GM21515 (cell line): ENCODE measurements around the gene TNPO2.
"Not testable (repeated sequence)": the region's sequence is repeated elsewhere in the genome, so short reads cannot be mapped to it uniquely, and the experiment has no call there.

Source experiments
- ATAC-seq: cut with Tn5 transposase; IDR thresholded peaks from one replicate; pipeline ENCODE4 v1.9.1; 2021; ENCODE audit not compliant: unreplicated experiment

The TNPO2 gene

DNA sequence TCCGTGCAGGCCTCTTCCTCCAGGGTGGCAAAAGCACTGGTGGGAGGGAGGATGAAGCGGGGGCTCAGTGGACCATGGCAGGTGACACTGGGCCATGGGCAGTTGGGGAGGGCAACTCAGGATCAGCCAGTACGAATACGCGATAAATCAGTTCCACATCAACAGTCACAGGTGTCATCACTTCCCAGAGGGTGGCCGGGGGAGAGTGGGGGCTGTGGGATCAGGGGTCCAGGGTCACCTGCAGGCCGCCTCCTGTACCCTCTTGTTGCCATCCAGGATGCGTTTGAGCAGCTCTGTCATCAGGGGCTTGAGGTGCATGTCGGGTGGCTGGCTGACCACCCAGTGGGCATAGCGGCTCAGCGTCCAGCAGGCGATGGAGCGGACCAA, 17.4 kb downstream of the TNPO2 start:
- no peak for ATAC-seq

DNA sequence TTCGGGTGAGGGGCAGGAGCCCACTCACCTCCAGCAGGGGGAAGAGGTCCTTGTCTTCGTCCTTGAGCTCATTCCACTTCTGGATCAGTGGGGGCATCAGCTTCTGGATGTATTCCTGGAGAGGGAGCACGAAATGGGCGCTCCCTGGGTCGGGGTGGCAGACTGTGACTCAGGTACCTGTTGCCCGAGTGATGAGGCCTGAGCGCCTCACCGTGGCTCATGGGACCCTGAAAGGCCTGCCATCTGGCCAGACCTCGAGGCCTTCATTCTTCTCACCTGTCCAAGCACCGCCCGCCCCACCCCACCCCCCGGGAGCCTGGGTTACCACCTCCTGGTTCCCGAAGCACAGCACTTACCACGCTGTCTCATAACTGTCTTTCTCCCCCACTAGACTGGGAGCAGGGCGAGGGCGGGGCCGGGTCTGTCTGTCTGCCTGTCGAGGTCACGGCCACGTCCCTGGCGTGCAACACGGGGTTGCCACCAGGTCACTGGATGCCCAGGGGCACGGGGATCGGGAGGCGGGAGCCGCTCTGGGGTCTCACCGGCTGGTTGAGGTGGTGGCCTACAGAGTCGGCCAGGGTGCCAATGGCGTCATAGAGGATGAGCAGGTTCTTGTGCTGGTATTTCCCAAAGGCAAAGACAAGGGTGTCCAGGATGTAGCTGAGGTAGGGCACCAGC, 17.9 kb downstream of the TNPO2 start:
- ATAC-seq, result no peak

DNA sequence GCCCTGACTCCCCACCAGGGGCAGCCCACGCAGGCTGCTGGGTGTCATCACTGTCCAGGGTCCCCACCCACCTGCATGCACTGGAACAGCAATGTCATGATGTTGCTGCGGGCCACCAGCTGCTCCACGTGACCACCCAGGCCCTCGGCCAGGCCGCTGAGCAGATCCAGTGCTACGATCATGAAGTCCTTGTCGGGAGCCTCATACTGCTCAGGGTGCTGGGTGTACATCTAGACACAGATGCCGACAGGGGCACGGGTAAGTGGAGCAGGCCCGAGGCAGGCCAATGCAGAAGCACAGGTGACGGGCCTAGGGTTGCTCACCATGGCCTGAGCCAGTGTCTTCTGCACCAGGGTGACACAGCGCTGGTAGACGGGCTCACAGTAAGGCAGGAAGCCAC, 18.6 kb downstream of the TNPO2 start:
- ATAC-seq, result no peak

DNA sequence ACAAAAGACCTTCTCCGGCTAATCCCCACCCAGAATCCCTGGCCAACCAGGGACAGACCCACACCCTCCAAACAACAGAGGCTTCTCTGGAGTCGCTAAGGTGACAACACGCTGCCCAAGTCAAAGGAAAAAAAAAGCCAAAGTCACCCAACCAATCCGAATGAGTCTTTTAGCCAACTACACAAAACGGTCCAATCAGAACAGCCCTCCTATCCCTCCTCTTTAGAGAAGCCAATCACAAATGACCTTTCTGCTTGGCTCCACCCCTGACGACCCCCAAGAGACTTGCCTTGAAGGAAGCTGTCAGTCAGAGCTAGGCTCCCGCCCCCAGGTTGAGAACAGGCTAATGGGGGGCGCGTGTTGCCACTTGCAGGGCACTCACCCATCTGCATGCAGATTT, 20.7 kb downstream of the TNPO2 start:
- ATAC-seq, result no peak

DNA sequence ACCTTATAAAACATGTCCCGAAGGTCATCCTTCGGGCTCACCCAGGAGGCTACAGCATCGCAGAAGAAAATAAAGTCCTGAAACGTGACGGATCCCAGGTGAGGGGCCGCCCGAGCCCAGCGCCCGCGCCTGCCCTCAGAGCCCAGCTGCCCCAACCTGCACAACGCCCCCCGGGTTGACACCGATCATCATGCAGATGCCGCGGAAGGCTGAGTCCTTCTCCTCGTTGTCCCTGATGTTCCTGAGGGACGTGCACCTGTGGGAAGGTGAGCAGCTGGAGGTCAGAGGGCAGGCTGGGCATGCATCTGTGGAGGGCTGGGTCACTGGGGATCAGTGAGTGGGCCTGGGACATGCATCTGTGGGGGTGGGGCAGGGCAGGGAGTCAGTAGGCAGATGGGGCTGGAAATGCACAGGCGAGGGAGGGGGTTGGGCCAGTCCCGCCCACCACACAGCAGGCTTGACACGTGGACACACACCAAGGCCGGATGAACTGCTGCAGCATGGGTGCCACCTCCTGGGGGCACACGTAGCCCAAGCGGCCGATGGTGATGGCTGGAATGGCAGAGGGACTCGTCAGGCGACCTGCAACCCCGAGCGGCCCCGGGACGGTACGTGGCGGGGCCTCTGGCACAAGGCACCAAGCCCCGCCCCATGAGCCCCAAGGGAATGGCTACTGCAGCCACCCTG, 22.0 kb downstream of the TNPO2 start:
- ATAC-seq, result no peak

DNA sequence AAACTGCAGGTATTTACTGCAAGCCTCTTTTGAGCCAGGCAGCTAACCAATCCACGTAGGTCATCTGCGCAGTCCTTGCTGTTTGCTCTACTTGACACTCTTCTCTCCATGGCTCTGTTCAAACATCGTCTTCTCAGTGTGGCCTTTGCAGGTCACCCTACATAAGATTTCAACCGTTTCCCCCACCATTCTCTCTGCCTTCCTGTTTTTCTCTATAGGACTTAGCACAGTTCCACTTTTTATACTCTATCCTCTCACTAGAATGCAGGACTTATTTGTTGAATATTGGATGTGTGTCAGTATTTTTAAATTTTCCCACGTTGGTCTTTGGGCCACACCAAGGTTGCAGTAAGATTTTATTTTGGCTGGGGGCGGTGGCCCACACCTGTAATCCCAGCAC, 25.6 kb downstream of the TNPO2 start:
- ATAC-seq, result no peak

DNA sequence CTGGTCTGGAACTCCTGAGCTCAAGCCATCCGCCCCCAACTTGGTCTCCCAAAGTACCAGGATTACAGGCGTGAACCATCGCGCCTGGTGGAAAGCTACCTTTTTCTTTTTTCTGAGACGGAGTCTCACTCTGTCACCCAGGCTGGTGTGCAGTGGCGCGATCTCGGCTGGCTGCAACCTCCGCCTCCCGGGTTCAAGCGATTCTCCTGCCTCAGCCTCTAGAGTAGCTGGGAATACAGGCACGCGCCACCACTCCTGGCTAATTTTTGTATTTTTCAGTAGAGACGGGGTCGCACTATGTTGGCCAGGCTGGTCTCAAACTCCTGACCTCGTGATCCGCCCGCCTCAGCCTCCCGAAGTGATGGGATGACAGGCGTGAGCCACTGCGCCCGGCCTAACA, 26.3 kb downstream of the TNPO2 start:
- not testable (repeated sequence) for ATAC-seq

DNA sequence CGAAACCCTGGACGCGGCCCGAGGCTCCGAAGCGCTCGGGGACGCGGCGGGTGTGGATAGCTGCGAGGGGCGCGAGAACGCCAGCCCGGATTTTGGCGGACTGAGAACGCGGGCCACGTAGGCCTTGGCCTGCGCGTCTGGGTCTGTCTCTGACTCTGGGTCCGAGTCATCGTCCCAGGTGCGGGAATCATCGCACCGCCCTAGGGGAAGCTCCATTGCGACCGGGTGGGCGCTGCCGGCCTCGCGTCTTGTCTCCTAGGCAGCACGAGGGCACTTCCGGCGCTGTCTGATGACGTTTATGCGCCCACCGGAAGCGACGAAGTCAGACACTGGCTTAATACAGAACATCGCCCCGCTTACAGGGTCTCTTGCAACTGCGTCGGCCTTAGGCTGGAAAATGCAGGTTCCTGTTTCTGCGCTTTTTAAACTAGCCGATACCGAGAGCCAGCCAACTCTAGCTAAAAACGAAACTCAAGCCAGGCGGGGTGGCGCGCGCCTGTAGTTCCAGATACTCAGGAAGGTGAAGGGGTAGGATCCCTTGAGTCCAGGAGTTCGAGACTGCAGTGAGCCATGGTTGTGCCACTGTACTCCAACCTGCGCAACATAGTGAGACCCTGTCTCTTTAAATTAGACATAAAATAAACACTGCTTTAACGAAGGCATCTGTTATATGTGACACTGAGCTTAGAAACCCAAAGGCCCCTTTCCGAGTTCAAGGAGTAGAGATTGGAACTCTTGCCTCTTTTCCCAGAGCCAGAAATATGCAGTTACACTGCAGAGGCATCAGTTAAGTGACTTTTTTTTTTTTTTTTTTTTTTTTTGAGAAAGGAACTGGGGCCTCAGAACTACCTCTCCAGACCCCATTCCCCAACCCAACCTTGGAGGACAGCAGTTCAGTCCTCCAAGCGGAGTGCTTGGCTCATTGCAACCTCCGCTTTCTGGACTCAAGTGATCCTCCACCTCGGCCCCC, 27.1 kb downstream of the TNPO2 start, which contains the start of gene FBXW9:
TSS of gene FBXW9 (minus strand) at position 266 of the 970 bp plus-strand sequence. CDS start at position 216, 50 bp downstream.
- peak; percentile 61 for ATAC-seq

DNA sequence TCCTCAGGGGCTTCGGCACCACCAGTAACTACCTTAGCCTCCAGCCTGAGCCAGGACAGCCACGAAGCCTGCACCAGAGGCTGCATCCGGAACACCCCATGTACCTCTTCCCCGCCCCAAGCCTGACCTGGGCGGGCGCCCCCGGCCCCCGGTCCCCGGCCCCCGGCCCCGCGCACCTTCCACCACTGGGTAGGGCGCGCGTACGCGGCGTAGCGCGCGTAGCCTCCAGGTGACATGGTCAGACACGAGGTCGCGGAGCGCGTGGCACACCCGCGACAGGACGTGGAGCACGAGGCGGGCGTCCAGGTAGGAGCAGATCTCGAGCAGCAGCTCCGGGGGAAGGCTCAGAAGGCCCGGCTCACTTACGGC, 27.8 kb downstream of the TNPO2 start:
- ATAC-seq, result peak; percentile 7

DNA sequence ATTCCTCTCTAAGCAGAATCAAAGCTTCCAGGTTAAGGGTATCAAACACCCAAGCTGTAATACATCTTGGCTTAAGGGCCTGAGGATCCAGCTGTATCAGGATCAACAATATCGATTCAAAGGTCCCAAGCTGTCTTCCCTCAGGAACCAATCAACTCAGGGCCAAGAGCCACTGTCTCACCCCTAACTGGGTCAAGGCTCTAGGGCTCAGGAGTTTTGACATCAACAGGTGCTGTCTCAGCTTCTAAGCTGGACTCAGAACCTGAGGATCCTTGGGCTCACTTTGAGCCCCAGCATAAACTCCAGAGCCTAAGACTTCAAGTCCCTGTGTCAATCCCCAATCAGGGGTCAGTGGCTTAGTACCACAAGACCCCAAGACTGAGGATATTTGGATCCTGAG, 28.2 kb downstream of the TNPO2 start:
- ATAC-seq, result no peak

DNA sequence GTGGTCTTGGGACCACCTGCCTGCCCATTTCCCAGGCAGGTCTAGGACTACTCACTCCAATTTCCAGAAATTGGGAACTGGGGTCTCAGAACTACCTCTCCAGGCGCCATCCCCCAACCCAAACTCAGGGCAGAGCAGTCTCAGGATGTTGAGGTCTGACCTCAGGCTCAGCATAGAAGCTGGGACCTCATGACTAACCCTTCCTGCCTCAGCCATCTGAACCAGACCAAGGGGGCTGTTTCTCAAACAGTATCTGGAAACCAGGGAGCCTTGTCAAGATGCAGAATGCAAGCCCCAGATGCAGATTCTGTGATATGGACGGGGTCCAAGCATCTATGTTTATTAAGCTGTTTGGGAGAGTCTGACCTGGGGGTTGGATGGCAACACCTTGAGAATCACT, 28.6 kb downstream of the TNPO2 start:
- ATAC-seq, result no peak

DNA sequence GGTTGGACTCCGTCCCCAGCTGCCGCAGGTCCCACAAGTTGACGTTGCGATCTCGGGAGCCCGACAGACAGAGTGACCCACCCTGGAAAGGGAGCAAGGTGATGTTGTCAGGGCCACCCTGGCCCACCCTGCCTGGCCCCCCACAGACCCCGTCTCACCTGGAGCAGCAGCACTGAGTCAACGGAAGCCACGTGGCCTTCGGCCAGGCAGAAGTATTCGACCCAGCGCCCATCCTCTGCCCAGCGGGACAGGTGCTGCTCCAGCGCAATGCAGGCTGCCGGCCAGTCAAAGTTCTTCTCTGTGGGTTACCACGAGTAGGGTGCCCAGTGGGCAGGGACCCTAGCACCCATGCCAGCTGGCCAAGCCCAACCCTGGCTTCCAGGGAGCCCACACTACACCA, 29.1 kb downstream of the TNPO2 start:
- ATAC-seq, result no peak

DNA sequence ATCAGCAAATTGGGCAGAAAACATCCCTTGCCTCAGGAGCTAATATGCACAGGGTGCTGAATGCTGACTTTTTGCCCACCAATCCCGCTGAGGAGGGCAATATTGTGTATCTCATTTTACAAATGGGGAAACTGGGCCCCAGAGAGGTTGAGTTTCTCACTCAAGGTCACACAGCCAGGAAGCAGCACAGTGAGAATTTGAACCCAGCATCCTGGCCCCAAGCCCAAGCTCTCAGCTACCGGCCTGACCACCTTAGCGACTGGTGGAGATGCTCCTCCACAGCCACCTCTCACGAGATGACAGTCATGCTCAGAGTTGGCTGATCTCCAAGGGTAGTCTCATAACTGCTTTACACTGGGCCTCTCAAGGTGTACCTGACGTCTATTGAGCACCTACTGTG, 30.8 kb downstream of the TNPO2 start:
- ATAC-seq, result no peak

DNA sequence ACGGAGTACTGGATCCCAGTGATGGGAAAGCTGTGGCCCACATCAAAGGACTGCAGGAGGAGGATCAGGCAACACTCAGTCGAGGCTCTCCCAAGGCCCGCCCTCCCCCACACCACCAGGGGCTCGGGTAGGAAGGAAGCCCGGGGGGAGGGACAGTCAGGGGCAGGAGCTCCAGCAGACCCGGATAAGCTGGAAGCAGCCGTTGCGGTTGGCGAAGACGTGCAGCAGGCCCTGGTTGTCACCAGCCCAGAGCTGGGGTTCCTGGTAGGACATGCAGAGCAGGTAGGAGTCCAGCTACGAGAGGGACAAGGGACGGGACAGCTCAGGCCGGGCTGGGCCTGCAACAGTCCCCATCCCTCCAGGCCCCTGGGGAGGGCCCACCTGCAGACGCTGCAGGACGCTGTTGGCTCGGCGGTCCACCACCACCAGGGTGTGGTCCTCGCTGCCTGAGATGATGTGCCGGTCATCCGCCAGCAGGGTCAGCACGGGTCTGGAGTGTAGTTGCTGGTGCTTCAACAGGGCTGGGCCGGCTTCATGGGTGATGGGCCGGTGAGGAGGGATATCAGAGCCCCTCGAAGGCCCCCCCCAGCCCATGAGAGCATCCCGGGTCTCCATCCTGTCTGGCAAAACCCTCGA, 34.0 kb downstream of the TNPO2 start:
- no peak for ATAC-seq

DNA sequence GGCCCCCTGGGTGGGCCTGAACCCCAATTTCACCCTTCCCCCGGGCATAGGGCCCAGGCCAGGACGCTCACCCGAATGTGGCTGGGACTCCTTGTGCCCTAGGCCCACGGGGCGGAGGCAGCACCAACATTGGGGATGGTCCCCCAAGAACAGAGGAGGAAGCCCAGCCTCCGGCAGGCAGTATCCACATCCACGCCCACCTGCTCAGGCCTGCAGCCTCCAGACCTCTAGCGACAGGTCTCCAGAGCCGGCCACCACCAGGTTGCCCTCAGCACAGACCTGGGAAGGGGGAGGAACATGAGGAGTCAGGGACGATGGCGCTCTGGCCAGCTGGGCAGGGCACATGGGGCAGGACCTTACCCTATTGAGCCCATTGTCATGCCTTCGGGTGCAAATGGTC, 34.7 kb downstream of the TNPO2 start:
- ATAC-seq, result no peak

DNA sequence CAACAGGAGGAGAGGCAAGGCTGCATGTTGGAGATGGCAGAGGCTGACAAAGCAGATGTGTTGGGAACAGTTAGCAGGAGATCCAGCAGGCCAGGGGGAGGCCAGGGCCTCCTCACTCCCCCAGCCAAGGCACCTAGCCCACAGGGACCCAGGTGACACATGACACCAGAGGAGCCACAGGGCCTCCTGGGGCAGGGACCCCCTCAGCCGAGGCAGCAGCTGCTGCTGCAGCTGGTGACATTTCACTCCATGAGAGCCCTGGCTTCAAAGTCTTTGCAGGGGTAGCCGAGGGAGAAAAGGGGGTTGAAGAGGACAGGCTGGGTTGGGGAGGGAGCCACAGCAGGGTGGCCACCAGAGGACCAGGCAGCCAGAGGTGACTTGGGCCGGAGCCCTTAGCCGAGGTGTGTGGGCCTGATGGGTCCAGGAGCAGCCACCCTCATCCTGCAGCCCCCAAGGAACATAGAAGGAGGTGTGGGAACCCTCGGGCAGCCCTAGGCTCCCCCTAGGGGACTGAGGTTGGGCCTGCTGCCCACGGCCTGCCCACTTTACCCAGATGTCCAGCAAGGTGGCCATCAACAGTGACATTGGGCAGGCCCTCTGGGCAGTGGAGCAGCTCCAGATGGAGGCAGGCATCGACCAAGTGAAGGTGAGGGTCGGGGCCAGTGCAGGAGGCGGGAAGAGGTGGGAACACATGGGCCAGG, 36.1 kb downstream of the TNPO2 start, which contains the start of gene GNG14:
TSS of gene GNG14 (plus strand) at position 503 of the 701 bp plus-strand sequence. CDS start at position 554, 51 bp downstream.
- no peak for ATAC-seq

DNA sequence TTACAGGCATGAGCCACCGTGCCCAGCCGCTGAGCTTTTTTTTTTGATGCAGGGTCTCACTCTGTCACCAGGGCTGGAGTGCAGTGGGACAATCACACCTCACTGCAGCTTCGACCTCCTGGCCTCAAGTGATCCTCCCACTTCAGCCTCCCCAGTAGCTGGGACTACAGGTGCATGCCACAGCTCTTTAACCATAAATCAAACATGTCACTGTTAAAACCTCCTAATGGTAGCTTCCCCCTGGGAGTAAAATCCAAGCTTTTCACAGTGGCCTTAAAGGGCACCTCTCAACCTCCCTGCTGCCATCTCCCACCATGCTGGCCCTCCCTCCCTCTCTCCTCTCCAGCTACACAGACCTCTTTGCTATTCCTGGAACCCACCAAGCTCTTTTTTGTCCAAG, 37.9 kb downstream of the TNPO2 start:
- no peak for ATAC-seq

DNA sequence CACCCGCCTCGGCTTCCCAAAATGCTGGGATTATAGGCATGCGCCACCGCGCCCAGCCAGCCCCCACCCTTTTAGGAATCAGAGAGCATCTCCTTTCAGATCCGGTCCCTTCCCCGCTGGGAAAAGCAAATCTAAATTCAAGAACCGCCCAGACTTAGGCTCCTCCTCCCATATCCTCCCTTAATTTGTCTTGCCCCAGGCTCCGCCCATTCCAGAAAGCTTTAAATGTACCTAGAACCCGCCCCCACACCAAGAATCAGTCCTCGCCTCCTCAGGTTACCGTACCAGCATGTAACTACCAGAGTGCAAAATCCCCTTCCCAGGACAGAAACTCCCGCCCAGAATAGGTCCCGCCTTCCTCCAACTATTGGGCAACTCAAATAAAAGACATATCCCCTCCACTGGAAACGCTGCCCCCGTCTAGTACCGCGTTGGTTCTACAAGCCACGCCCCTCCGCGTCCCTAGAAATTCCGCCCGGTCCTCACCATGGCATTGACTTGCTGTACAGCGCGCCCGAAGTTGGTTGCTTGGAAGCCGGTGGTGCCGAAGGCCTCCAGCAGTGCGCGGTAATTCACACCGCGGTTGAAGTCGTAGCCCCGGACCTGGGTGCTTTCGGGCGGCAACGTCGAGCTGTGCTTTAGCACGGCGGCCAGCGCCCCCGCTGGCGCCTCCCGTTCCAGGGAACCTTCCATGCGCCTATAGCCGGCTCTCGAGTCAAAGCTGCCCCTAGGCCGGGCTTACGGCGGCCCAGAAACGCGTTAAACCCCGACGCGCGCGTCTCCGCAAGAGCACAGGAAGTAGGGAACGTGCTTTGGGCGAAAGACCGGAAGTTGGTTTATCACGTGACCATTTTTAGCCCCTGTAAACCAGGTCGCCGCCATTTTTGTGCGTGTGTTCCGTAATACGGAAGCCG, 42.4 kb downstream of the TNPO2 start, which contains the start of gene DHPS:
TSS of gene DHPS (minus strand) at position 807 of the 914 bp plus-strand sequence. CDS start at position 693, 114 bp downstream.
- ATAC-seq, result peak; percentile 54

DNA sequence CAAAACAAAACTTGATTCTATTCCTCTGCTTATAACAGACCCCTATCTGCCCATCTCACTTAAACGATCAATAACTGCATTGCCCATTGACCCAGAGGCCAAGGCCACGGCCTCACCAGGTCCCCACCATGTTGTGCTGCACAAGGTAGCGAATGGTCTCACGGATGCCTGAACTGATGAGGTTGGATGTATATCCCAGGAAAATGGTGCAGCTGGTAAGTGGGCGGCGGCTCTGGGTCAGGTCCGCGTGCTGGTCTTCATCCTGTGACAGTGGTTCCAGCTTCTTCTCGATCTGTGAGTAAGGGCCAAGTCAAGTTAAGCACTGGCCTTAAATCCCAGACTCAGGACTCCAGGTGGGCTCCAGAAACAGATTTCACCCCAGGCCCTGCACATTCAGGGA, 43.7 kb downstream of the TNPO2 start:
- ATAC-seq, result no peak
